Sigmoid colon (tissue), 7 donors: ENCODE measurements around the gene PDZD7. TPM values are rescaled to one million over a fixed set of nuclear protein-coding genes. Genes with fewer than 3 reads are reported as not detected.
A peak's percentile ranks its signal among the peaks of the same experiment; 100 is the strongest.
"Not testable (repeated sequence)": the region's sequence is repeated elsewhere in the genome, so short reads cannot be mapped to it uniquely, and the experiment has no call there.

Source experiments
- DNase-seq: peaks from one replicate; pipeline ENCODE4 v3.0.0-alpha.2; 2019
- H3K27ac ChIP-seq, 4 donors: fragments of 200-600 bp; sonication (generic); one replicate each; pipeline ENCODE4 v1.5.1; 2016 to 2019; ENCODE audit warnings: mild to moderate bottlenecking in 1 of 4
- H3K27me3 ChIP-seq, 3 donors: fragments of 200-600 bp; sonication (generic); one replicate each; pipeline ENCODE4 v1.5.1; 2019; ENCODE audit warnings: mild to moderate bottlenecking in 1 of 3
- H3K36me3 ChIP-seq, 4 donors: fragments of 200-600 bp; sonication (generic); one replicate each; pipeline ENCODE4 v1.5.1; 2016 to 2019
- H3K4me1 ChIP-seq, 4 donors: fragments of 200-600 bp; sonication (generic); one replicate each; pipeline ENCODE4 v1.5.1; 2017 to 2019
- H3K4me3 ChIP-seq, 4 donors: fragments of 200-600 bp; sonication (generic); one replicate each; pipeline ENCODE4 v1.5.1; 2017 to 2019; ENCODE audit warnings: mild to moderate bottlenecking in 2 of 4, moderate library complexity in 1 of 4
- H3K9me3 ChIP-seq, 4 donors: fragments of 200-600 bp in 3 of 4; sonication (generic) in 3 of 4; one replicate each; pipeline versions ENCODE4 v1.5.1 to v1.6.1; 2013 to 2019
- CTCF ChIP-seq, 4 experiments: fragments of 450-650 bp in 3 of 4; fragments of 200-600 bp in 1 of 4; IDR thresholded peaks; one replicate each; pipeline ENCODE4 v1.5.1; 2016 to 2019; ENCODE audit warnings: antibody characterized with exemption in 4 of 4, mild to moderate bottlenecking in 3 of 4, moderate library complexity in 2 of 4
- EP300 ChIP-seq, 4 donors: sonication (generic); formaldehyde crosslinking; IDR thresholded peaks; one replicate each; pipeline ENCODE4 v1.6.1; 2017; ENCODE audit warnings: antibody characterized with exemption in 4 of 4
- POLR2A ChIP-seq, 2 donors: fragments of 450-650 bp; IDR thresholded peaks; one replicate each; pipeline ENCODE4 v1.6.1; 2016; ENCODE audit warnings: antibody characterized with exemption in 2 of 2, mild to moderate bottlenecking in 2 of 2, moderate library complexity in 2 of 2
- POLR2AphosphoS5 ChIP-seq, 4 donors: sonication (generic); formaldehyde crosslinking; IDR thresholded peaks; one replicate each; pipeline ENCODE4 v1.6.1; 2017; ENCODE audit warnings: antibody characterized with exemption in 4 of 4
- WGBS, 2 donors: extraction: QIAGEN DNeasy Blood & Tissue Kit; methylation state at CpG; one replicate each; pipeline ENCODE4 v1.1.7; 2013; 5-methylcytosine and 5-hydroxymethylcytosine counted together
- intact Hi-C: fragments of 100-400 bp; cut with DNase I; formaldehyde crosslinking; loops from one replicate; pipeline ENCODE4 v1.15.1; 2023
- polyA plus RNA-seq, 3 donors: library from polyadenylated mRNA; stranded (reverse); fragments of 200-250 nt; gene quantifications; one replicate each; pipeline ENCODE4 v1.2.3, GENCODE V29; 2013
- total RNA-seq, 4 donors: library from RNA; depleted of rRNA; stranded (reverse); fragments of >200 nt; gene quantifications; one replicate each; pipeline ENCODE4 v1.1.0, GENCODE V29; 2016
- donor health status: healthy with polysubstance abuse.
- donor health status: Bipolar disorder and iron deficiency.
- donor health status: healthy.

Gene PDZD7
- total and polyA plus RNA-seq, 7 donors: 0.16 to 2.4 (median 0.90) TPM; not detected in 1

- peaks cover 0 to 25% (median 19%) of the 10 kb centered on the region in 4 donors for H3K4me1 ChIP-seq
- 92 to 95% methylated on average over 7 of the region's 7 CpGs for WGBS, 2 donors
- no peak overlapping the region for H3K27ac ChIP-seq
- TF ChIP-seq EP300 (IDR thresholded peaks at IDR 0.05) (no peak), CTCF (IDR thresholded peaks at IDR 0.05) (no peak), POLR2AphosphoS5 (IDR thresholded peaks at IDR 0.05) (no peak), POLR2A (IDR thresholded peaks at IDR 0.05) (no peak)
- intact Hi-C loops: loop anchor here (10.0 kb wide), 1 partner anchor 319 kb away; the partner anchor contains the start of gene BTRC
- H3K36me3 ChIP-seq: peaks cover 18 to 55% (median 36%) of the 10 kb centered on the region in 4 donors
- H3K9me3 ChIP-seq: no peaks in the 10 kb centered on the region
- no peak overlapping the region for H3K4me3 ChIP-seq
- DNase-seq: no peak
- H3K27me3 ChIP-seq: no peaks in the 10 kb centered on the region
Observed at GRCh38 chr10:101035314-101035713, 4.4 kb upstream of the PDZD7 start.

GRCh38 chr10:101034404-101034803, 3.5 kb upstream of the PDZD7 start:
- not testable (repeated sequence) for H3K27me3 ChIP-seq, DNase-seq
- 88 to 94% methylated on average over 4 of the region's 4 CpGs for WGBS, 2 donors

GRCh38 chr10:101033276-101033675, 2.3 kb upstream of the PDZD7 start:
- peaks cover 18 to 37% (median 34%) of the 10 kb centered on the region in 4 donors for H3K36me3 ChIP-seq
- H3K27ac ChIP-seq: peak overlapping the region; percentile 91 to 98 (median 96)
- H3K4me3 ChIP-seq: peak overlapping the region in 3 of 4 donors; percentile 66 to 79 (median 72)
- 74% methylated on average over 3 of the region's 3 CpGs for WGBS, 2 donors
- peaks cover 0 to 28% (median 20%) of the 10 kb centered on the region in 4 donors for H3K4me1 ChIP-seq
- peaks cover 0 to 10% (median 0%) of the 10 kb centered on the region in 3 donors for H3K27me3 ChIP-seq
- TF ChIP-seq POLR2A (IDR thresholded peaks at IDR 0.05) (no peak), POLR2AphosphoS5 (IDR thresholded peaks at IDR 0.05) (no peak), CTCF (IDR thresholded peaks at IDR 0.05) (no peak), EP300 (IDR thresholded peaks at IDR 0.05) (no peak)
- no peak for DNase-seq
- intact Hi-C loops: loop anchor here (5.0 to 10.0 kb wide), 2 partner anchors 34 to 322 kb away; partner anchors contain the start of gene BTRC
- H3K9me3 ChIP-seq: no peaks in the 10 kb centered on the region

More at GRCh38 chr10:101034404-101034803, 3.5 kb upstream of the PDZD7 start:
- intact Hi-C loops: loop anchor here (5.0 to 10.0 kb wide), 2 partner anchors 33 to 320 kb away; partner anchors contain the start of gene BTRC
- Histone ChIP-seq H3K36me3 (peaks cover 18 to 47% (median 36%) of the 10 kb centered on the region in 4 donors), H3K4me1 (peaks cover 0 to 28% (median 20%) of the 10 kb centered on the region in 4 donors)
- not testable (repeated sequence) for H3K9me3 ChIP-seq, H3K4me3 ChIP-seq, H3K27ac ChIP-seq

- intact Hi-C loops: loop anchor here (5.0 to 10.0 kb wide), 2 partner anchors 35 to 322 kb away; partner anchors contain the start of gene BTRC
- 12 to 16% methylated on average over 6 of the region's 6 CpGs for WGBS, 2 donors
- Histone ChIP-seq H3K4me1 (peaks cover 0 to 28% (median 20%) of the 10 kb centered on the region in 4 donors), H3K9me3 (no peaks in the 10 kb centered on the region), H3K4me3 (peak overlapping the region; percentile 66 to 85 (median 76)), H3K36me3 (peaks cover 18 to 31% (median 29%) of the 10 kb centered on the region in 4 donors), H3K27ac (peak overlapping the region; percentile 91 to 98 (median 96)), H3K27me3 (peaks cover 0 to 10% (median 0%) of the 10 kb centered on the region in 3 donors)
- peak; percentile 88 for DNase-seq
- TF ChIP-seq POLR2AphosphoS5 (IDR thresholded peaks at IDR 0.05) (peak in 1 of 4 donors; percentile 45), CTCF (IDR thresholded peaks at IDR 0.05) (no peak), EP300 (IDR thresholded peaks at IDR 0.05) (no peak)
Observed at GRCh38 chr10:101032637-101033224, 1.8 kb upstream of the PDZD7 start.
